Mononuclear cell (primary cell): Measurements from ENCODE around the gene ZCCHC8. TPM values are rescaled to one million over a fixed set of nuclear protein-coding genes. Genes with fewer than 3 reads are reported as not detected.
A peak's percentile ranks its signal among the peaks of the same experiment; 100 is the strongest.

Source experiments
- H3K27me3 ChIP-seq: 2 replicates; pipeline ENCODE4 v1.6.0; 2011; ENCODE audit warnings: low read length, control low read depth; ENCODE audit not compliant: insufficient read depth
- H3K4me1 ChIP-seq: 2 replicates; pipeline ENCODE4 v1.5.1; 2011; ENCODE audit warnings: mild to moderate bottlenecking, low read length, control low read depth; ENCODE audit not compliant: insufficient read depth
- H3K4me3 ChIP-seq: 2 replicates; pipeline ENCODE4 v1.5.1; 2011; ENCODE audit warnings: mild to moderate bottlenecking, low read length, moderate library complexity
- H3K9me3 ChIP-seq: 2 replicates; pipeline ENCODE4 v1.5.1; 2011; ENCODE audit warnings: low read depth, mild to moderate bottlenecking, control low read depth, low read length
- total RNA-seq: library from RNA; depleted of rRNA; stranded (reverse); fragments of >200 nt; gene quantifications from one replicate; pipeline ENCODE4 v1.2.3, GENCODE V29; 2012

The ZCCHC8 gene
- total RNA-seq, result 52.9 TPM

- Histone ChIP-seq H3K9me3 (no peaks in the 10 kb centered on the region), H3K27me3 (no peaks in the 10 kb centered on the region)
These were observed at the start of gene ZCCHC8 for GRCh38 chr12:122500685-122501488. TSS of gene ZCCHC8 (minus strand) at chr12:122500932. CDS start at chr12:122500840, 92 bp downstream.

DNA sequence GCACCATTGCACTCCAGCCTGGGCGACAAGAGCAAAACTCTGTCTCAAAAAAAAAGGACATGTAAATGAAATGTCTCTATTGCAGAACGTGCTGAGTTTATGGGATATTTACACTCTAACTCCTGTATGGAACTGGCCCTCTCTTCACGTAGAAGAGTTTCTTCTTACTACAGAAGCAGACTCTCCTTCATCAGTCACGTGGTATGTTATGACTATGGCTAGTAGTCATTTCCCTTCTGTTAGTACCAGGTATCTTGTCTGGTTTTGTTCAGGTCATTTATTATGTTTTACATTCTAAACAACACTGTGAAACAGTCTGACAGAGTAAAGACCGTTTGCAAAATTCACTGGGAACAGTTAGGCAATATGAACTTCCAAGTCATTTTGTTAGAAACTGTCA lies 46.6 kb upstream of the ZCCHC8 start:
- Histone ChIP-seq H3K27me3 (no peaks in the 10 kb centered on the region), H3K9me3 (no peaks in the 10 kb centered on the region), H3K4me3 (no peak overlapping the region), H3K4me1 (no peaks in the 10 kb centered on the region)

More at GRCh38 chr12:122500685-122501488, at the start of gene ZCCHC8:
- H3K4me3 ChIP-seq, result peak within 1 kb of the TSS; percentile 78
- H3K4me1 ChIP-seq, result peaks cover 47% of the 10 kb centered on the region

GRCh38 chr12:122545855-122546254 lies 45.1 kb upstream of the ZCCHC8 start:
- H3K4me3 ChIP-seq, result no peak overlapping the region
- no peaks in the 10 kb centered on the region for H3K4me1 ChIP-seq
- H3K27me3 ChIP-seq, result no peaks in the 10 kb centered on the region
- no peaks in the 10 kb centered on the region for H3K9me3 ChIP-seq

- Histone ChIP-seq H3K4me1 (no peaks in the 10 kb centered on the region), H3K27me3 (no peaks in the 10 kb centered on the region), H3K4me3 (no peak overlapping the region), H3K9me3 (no peaks in the 10 kb centered on the region)
These were observed 43.8 kb upstream of the ZCCHC8 start for GRCh38 chr12:122544537-122544936.

GRCh38 chr12:122538496-122538895 lies 37.8 kb upstream of the ZCCHC8 start:
- H3K9me3 ChIP-seq, result no peaks in the 10 kb centered on the region

GRCh38 chr12:122537021-122537420 lies 36.3 kb upstream of the ZCCHC8 start:
- Histone ChIP-seq H3K4me1 (no peaks in the 10 kb centered on the region), H3K27me3 (no peaks in the 10 kb centered on the region), H3K4me3 (no peak overlapping the region), H3K9me3 (no peaks in the 10 kb centered on the region)

More at GRCh38 chr12:122538496-122538895, 37.8 kb upstream of the ZCCHC8 start:
- no peaks in the 10 kb centered on the region for H3K4me1 ChIP-seq
- no peak overlapping the region for H3K4me3 ChIP-seq
- no peaks in the 10 kb centered on the region for H3K27me3 ChIP-seq

DNA sequence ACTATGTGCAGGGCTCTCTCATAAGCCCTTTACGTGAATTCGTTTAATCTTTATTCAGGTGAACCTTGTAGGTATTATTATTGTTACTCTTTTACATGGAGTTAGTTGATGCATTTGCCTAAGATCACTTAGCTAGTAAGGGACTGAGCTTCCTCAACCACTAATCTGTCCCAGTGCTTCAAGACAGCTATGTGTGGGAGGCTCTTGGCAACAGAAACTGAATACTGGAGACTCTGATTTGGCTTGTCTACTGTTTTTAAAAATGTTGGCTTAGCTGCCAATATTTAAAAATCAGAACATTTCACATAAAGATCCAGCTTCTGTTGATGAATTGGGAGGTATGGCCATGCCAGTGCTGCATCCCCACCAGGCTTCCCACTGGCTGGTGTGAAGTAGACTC lies 33.1 kb upstream of the ZCCHC8 start:
- no peaks in the 10 kb centered on the region for H3K27me3 ChIP-seq
- no peaks in the 10 kb centered on the region for H3K9me3 ChIP-seq
- no peaks in the 10 kb centered on the region for H3K4me1 ChIP-seq
- H3K4me3 ChIP-seq, result no peak overlapping the region

DNA sequence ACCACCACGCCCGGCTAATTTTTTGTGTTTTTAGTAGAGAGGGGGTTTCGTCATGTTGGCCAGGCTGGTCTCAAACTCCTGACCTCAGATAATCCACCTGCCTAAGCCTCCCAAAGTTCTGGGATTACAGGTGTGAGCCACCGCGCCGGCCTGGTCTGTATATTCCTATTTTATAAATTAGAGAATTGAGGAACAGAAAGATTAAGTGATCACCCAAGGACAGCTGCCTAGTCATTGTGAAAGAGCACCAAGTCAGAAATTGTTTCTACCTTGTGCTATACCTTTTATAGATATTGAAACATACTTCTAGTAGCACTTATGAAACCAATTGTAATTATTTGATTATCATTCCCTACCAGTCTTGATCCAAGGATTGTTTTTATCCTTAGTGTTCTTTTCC lies 28.3 kb upstream of the ZCCHC8 start:
- peaks cover 28% of the 10 kb centered on the region for H3K4me1 ChIP-seq
- no peak overlapping the region for H3K4me3 ChIP-seq
- no peaks in the 10 kb centered on the region for H3K9me3 ChIP-seq
- no peaks in the 10 kb centered on the region for H3K27me3 ChIP-seq

GRCh38 chr12:122528582-122528981 lies 27.9 kb upstream of the ZCCHC8 start:
- Histone ChIP-seq H3K9me3 (no peaks in the 10 kb centered on the region), H3K4me3 (no peak overlapping the region)

GRCh38 chr12:122527478-122527944 lies 26.8 kb upstream of the ZCCHC8 start:
- Histone ChIP-seq H3K4me1 (peaks cover 40% of the 10 kb centered on the region), H3K4me3 (peak overlapping the region; percentile 100), H3K27me3 (no peaks in the 10 kb centered on the region), H3K9me3 (no peaks in the 10 kb centered on the region)

More at GRCh38 chr12:122528582-122528981, 27.9 kb upstream of the ZCCHC8 start:
- Histone ChIP-seq H3K4me1 (peaks cover 31% of the 10 kb centered on the region), H3K27me3 (no peaks in the 10 kb centered on the region)

GRCh38 chr12:122526683-122527477 lies 26.1 kb upstream of the ZCCHC8 start, which contains the start of the genes KNTC1 and RSRC2:
TSS of gene KNTC1 (plus strand) at chr12:122527249. CDS start at chr12:122530064, 2,815 bp downstream.
TSS of gene RSRC2 (minus strand) at chr12:122526936. CDS start at chr12:122526853, 83 bp downstream.
- peaks cover 41% of the 10 kb centered on the region for H3K4me1 ChIP-seq

DNA sequence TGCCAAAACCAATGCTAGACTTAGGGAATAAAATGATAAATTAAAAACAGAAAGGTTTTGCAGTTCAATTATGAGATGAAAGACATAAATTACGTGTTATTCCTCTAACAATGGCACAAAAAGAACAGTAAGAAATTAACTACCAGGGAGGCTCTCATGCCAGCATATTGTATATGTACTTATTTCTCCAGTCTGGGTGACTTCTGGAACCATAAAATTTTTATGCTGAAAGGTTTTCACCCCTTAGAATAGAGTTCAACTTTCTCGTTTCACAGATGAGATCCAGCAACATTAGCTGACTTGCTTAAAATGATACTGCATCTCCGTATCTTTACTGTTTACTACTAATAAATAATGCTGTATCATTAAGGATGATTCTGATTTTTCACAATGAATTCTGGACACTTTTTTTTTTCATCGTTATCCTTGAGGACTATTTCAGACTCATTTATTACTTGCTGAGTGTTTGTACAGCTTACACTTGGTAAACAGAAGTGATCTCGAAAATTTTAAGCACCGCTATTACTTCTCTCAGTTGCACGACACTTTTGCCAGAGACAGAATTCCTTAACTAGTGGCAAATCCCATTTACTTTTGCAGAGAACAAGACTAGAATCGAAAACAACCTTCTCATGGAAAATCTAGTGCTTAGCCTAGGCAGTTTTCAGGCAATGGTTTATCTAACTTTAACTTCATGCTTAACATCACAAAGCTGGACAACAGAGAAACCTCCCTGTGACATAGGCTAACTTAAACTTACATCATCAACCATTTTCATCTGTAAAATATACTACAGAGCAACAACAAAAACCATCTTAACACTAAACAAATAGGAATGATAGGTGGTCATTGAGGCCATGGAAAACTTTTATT lies 23.4 kb upstream of the ZCCHC8 start:
- Histone ChIP-seq H3K27me3 (no peaks in the 10 kb centered on the region), H3K9me3 (no peaks in the 10 kb centered on the region), H3K4me1 (peaks cover 44% of the 10 kb centered on the region), H3K4me3 (no peak overlapping the region)

More at GRCh38 chr12:122526683-122527477, 26.1 kb upstream of the ZCCHC8 start, which contains the start of the genes KNTC1 and RSRC2:
- Histone ChIP-seq H3K4me3 (peak within 1 kb of the TSS; percentile 100), H3K9me3 (no peaks in the 10 kb centered on the region), H3K27me3 (no peaks in the 10 kb centered on the region)

DNA sequence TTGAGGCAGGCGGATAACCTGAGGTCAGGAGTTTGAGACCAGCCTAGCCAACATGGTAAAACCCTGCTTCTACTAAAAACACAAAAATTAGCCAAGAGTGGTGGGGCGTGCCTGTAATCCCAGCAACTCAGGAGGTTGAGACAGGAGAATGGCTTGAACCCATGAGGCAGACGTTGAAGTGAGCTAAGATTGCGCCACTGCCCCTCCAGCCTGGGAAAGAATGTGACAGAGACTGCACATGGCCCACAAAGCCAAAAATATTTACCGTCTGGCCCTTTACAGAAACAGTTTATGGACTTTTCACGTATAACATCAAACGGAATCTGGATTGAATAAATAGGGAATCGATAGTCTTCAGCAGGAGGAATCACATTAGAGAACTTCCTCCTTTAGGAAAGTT lies 22.5 kb upstream of the ZCCHC8 start:
- H3K4me1 ChIP-seq, result peaks cover 40% of the 10 kb centered on the region

DNA sequence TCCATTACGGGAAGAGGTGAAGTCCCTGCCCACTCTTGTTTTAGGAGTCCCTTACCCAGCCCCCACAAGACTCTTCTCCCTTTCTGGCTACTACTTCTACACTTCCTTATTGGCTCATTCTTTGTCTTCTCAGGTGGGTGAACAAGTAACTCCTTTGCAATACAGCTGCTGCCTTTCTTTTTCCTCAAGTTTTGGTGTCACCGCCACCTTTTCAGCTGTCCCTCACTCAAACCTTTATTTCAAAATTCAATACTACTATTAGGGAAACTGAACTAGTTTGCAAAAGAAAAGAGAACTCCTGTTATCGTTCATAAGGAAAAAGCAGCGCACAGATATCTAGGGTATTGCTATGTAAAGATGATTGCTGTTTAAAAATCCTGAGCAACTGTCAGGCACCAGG lies 19.9 kb upstream of the ZCCHC8 start:
- H3K4me3 ChIP-seq, result no peak overlapping the region
- peaks cover 29% of the 10 kb centered on the region for H3K4me1 ChIP-seq
- no peaks in the 10 kb centered on the region for H3K9me3 ChIP-seq
- H3K27me3 ChIP-seq, result no peaks in the 10 kb centered on the region

More for the DNA sequence above, 22.5 kb upstream of the ZCCHC8 start:
- no peaks in the 10 kb centered on the region for H3K9me3 ChIP-seq
- no peak overlapping the region for H3K4me3 ChIP-seq
- H3K27me3 ChIP-seq, result no peaks in the 10 kb centered on the region
